Inferior parietal cortex (tissue), 1 donor: ENCODE results near the gene OGN.

Source experiments
- DNase-seq: peaks from one replicate; pipeline ENCODE4 v3.0.0-alpha.2; 2016; ENCODE audit errors: extremely low spot score

OGN gene

DNA sequence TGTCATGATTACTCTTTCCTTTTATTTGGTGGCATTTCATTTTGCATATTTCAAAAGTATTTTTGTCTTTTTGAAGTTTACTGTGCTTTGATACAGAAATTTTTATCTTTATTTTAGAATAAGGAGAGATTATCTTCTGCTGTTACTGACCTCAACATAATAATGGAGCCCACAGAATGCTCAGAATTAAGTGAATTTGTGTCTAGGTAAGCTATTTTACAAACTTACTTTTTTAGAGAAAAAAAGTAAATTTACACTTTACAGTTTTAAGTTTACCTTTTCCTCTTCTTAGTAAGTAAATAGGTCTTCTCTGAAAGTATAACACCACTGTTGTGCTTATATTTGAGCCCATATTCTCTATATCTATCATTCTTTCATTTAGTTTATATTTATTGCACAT is 58.8 kb downstream of the OGN start:
- DNase-seq, result no peak

DNA sequence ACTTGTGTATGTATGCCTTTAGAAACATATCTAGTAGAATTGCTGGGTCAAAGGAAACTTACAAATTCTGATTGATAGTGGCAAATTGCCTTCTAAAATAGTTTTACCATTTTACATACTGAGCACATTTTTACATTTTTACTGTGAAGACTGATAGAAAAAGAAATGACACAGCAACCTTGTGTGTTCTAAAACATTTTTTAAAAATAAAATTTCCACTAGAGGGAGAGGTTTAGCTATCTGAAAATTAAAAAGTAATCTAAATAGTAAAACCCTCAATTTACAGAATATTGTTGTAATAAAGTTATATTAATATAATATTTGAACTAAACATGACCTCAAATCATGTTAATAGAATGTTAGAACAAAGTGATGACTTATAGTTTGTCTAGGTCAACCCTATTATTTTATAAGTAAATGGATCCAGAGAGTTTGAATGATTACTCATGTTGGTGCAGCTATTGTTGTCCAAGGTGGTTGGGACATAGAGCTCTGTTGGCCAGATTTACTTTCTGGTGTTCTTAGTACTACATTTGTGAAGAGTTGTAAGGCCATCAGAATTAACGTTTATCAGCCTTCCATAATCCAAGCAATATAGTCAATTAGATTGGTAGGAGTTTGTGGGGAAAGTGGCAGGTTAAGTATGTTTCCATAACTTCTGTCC is 61.4 kb downstream of the OGN start:
- no peak for DNase-seq

GRCh38 chr9:92341578-92341977 is 62.8 kb downstream of the OGN start:
- no peak for DNase-seq

DNA sequence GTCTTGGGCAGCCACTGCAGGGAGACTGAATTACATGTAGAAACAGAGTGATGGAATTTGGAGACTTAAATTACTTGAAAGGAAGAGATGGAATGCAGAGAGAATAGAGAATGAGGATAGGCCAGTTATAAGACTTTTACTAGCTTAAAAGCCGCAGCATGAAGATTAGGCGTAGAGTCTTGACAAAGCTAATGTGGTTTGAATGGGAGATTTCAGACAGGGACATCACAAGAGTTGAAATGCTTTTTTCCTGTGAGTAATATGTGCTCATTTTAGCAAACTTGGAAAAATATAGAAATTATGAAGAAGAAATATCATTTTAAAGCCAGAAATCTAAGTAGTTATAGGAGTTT is 71.1 kb downstream of the OGN start:
- no peak for DNase-seq
